HG02840 (cell line): ENCODE results near the gene HSPG2.

ENCODE experiments used
- ATAC-seq: cut with Tn5 transposase; IDR thresholded peaks from one replicate; pipeline ENCODE4 v1.9.1; 2021; ENCODE audit warnings: mild to moderate bottlenecking, moderate library complexity, moderate number of reproducible peaks; ENCODE audit not compliant: unreplicated experiment, low FRiP score

HSPG2 gene

DNA sequence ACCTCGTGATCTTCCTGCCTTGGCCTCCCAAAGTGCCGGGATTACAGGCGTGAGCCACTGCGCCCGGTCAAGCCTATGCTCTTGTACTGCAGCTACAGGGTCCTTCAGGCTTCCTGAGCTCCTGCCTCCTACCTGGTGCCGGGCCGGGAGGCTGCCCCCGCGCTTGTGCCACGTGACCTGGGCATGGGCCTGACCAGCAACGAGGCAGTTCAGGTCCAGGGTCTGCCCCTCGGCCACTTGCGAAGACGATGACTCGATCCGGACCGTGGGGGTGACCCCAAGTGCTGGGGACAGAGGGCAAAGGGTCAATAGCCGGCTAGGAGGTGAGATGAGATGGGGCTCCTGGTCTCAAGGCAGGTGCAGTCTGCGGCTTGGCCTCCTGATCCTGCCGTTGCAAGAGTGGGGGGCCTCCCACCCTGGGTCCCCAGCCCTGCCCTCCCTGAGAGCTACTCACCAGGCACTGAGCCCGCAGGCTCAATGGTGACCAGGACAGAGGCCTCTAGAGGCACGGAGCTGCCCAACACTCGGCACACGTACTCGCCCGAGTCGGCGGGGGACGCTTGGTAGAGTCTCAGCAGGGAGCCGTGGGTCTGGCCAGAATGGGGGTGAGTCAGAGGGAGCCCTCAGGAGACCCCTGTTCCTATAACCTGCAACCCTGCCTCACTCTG lies 87.1 kb downstream of the HSPG2 start:
- ATAC-seq = no peak

DNA sequence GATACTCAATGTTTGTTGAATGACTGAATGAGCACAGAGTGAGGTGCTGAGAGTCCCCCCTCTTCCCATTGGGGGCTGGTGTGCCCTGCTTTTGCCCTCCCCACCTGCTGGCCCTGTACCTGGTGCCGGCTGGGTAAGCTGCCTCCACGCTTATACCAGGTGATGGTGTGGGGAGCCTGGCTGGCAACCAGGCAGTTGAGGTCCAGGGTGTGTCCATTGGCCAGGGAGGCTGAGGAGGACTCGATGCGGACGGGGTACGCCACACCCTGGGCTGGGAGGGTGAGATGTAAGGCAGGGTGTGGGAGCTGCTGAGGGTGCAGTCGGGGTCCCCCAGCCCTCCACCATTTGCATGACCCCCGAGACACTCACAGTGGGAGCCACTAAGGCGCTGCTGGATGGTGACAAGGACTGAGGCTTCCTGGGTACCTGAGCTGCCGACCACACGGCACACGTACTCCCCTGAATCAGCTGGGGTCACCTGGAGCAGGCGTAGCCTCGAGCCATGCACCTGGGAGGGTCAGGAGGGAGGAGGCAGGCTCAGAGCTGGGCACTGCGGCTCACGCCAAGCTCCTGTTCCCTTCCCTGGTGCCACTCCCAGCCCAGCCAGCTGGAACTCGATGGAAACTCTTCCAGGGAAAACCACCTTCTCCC lies 88.5 kb downstream of the HSPG2 start:
- no peak for ATAC-seq

DNA sequence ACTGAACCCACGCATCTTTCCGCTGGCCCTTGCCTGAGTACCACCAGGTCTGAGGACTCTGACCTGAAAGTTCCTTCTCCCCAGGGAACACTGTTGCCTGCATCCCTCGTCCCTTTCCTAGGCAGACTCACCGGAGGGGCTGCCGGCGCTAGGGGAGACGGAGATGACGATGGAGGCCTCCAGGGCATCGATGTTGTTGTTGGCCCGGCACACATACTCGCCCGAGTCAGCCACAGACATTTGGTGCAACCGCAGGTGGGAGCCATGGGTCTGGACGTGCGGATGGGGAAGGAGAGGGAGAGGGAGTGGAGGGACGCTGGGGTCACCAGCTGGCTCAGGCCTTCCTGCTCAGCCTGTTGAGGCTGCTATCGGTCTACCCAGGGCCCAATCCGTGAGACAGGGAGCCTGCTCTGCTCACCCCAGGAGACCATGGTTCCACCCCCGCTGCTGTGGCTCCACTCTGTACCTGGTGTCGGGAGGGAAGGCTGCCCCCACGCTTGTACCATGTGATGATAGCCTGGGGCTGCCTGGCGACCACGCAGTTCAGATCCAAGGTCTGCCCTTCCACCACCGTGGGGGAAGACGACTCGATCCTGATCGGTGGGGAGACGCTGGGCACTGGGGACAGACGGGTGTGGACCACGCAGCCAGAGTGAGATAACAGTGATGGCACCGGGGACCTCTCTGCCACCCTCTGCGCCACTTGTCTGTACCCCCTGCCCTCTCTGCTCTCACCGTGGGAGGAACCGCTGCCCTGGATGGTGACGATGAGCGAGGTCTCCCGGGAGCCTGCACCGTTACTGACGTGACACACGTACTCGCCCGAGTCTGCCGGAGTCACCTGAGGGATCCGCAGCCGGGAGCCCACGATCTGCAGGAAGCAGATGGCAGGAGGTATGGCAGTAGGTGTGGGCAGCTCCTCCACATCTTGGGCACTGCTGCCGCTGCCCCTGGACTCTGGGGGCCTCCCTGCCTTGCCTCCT lies 89.6 kb downstream of the HSPG2 start:
- ATAC-seq = no peak

DNA sequence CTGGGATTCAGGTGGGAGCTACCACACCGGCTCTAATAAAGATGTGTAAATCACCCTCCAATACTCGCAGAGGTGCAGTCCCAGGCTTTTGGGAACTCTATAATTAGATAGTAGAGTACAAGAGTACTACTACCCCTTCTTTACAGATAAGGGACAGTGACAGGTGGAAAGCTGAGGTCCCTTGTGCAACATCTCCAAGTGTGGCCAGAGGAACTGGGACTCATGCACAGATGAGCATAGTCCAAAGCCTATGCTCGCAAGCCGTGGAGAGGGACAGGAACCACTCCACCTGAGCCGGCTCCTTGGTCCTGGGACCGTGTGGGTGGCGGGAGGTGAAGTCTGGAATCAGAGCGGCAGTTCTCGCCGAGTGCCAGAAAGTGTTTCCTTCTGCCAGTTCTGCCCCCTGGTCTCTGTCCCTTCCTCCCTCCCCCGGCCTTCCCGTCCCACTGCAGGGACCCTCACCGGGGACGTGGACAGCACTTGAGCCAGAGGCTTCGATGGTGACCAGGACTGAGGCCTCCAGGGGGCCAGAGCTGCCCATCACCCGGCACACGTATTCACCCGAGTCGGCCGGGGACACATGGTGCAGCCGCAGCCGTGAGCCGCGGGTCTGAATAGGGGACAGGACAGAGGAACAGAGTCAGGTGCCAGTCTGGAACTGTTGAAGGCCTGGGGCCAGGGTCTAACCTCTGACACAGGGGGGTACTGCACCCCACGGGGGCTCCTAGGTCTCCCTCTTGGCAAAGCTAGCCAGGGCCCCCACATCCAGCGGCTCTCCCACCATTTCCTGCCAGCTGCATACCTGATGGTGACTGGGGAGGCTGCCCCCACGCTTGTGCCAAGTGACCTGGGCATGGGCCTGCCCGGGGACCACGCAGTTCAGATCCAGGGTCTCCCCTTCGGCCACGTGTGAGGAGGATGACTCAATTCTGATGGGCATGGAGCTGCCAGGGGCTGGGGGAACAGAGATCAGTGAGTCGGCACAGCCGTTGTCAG lies 91.2 kb downstream of the HSPG2 start:
- no peak for ATAC-seq

DNA sequence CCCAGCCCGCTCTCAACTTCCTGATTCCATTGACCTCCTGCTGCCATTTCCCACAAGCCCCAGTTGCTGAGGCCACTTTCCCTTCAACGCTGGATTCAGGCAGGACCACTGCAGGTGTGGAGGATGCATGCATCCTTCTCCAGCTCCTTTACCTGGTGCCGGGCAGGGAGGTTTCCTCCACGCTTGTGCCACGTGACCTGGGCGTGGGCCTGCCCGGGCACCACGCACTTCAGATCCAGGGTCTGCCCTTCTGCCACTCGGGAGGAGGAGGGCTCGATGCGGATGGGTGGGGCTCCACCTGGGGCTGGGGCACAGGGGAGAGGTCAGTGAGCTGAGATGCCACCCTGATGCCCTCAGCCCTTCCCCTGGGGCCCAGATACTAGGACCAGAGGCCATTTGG lies 93.1 kb downstream of the HSPG2 start:
- ATAC-seq = no peak

DNA sequence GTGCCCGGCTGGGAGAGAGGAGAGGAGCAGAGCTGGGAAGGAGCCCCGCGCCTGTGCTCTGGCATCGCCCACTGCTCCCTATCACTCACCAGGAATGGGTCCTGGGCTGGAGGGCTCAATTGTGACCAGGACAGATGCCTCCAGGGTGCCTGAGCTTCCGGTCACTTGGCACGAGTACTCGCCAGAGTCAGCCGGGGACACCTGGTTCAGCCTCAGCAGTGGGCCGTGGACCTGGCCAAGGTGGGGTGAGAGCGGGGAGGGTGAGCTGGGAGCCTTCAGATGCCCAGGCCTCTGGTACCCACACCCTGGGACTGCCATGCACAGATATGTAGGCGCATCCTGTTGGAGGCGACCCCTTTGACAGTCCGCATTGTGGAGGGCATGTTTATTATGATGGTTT lies 93.9 kb downstream of the HSPG2 start:
- ATAC-seq = no peak

DNA sequence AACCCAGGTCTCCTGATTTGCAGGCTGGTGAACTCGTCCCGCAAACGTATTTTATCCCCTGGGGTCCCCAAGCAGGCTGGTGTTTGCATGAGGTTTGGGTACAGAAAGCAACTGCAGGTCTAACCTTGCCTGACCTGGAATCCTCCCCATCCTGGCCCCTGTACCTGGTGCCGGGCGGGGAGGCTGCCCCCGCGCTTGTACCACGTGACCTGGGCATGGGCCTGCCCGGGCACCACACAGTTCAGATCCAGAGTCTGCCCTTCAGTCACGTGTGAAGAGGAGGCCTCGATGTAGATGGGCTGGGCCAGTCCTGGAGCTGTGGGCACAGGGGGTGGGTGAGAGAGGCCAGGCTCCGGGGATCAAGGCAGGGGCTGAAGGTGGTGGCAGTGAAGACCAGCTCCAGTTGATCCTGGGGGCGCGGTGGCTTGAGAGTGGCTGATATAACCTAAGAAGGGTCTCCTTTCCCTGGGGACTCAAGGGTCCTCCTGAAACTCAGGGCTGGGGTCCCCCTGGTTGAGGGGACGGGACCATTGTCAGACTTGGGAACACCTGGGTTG lies 94.4 kb downstream of the HSPG2 start:
- ATAC-seq = no peak

DNA sequence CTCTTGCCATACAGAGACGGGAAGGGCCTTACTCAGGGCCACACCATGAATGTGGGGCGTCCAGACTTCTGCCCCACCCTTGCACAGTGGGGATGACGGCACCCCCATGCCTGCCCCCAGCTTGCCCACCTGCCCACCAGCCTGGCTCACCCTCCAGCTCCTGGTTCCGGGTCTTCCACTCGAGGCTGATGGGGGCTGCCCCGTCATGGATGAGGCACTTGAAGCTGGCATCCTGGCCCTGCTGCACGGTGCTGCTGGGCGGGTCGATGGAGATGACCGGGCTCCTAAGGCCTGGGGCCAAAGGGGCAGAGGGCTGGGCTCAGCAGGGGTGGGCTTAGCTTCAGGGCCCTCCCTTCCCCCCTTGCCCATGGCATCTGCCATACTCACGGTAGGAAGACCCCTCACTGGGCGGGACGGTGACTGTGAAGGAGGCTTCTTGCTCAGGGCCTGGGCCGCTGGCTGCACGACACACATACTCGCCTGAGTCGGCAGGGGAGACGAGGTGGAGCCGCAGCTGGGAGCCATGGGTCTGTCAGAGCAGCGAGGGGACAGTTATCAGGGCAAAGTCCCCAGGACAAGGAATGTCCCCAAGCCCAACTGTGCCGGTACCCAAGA lies 95.2 kb downstream of the HSPG2 start:
- no peak for ATAC-seq

DNA sequence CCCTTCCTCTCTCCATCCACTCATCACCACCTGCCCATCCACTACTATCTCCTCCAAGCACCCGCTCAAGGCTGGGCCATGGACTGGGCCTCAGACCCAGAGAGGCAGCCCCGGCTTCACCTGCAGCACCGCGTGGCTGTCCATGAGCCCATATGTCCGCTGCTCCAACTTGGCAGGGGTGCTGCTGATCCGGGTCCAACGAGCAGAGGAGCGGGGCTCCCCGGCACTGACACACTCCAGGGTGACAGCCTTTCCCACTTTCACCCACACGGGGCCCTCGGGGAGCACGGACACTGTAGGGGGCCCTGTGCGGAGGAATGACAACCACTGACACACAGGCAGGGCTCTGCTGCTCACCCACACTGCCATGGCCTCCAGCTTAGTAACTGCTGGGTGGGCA lies 96.1 kb downstream of the HSPG2 start:
- ATAC-seq = no peak

DNA sequence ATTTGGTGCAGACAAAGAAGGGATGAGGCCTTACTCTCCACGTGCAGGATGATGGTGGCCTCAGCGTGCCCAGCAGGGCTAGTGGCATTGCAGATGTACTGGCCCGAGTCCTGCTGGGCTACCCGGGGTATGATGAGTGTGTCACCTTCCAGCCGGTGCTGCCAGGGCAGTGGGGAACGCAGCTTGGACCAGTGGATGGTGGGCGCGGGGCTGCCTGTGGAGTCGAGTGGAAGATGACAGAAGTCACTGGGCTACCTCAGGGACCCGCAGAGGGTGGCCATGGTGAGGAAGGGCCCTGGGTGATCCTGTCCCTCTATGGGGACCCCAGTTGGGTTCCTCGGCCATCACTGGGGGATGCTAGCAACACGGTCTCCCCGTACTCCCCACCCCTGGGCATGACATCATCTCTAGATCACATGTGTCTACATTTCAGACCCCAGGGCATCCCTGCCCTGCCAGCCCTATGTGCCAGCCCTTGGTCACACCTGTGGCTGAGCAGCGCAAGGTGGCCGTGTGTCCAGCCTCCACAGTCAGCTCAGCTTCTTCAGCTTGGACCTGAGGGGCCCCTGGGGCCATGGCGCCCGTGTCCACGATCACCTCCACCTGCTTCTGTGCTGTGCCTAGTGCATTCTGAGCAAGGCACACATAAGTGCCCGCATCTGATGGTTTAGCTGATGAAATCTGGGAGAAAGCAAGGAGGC lies 97.6 kb downstream of the HSPG2 start:
- no peak for ATAC-seq

DNA sequence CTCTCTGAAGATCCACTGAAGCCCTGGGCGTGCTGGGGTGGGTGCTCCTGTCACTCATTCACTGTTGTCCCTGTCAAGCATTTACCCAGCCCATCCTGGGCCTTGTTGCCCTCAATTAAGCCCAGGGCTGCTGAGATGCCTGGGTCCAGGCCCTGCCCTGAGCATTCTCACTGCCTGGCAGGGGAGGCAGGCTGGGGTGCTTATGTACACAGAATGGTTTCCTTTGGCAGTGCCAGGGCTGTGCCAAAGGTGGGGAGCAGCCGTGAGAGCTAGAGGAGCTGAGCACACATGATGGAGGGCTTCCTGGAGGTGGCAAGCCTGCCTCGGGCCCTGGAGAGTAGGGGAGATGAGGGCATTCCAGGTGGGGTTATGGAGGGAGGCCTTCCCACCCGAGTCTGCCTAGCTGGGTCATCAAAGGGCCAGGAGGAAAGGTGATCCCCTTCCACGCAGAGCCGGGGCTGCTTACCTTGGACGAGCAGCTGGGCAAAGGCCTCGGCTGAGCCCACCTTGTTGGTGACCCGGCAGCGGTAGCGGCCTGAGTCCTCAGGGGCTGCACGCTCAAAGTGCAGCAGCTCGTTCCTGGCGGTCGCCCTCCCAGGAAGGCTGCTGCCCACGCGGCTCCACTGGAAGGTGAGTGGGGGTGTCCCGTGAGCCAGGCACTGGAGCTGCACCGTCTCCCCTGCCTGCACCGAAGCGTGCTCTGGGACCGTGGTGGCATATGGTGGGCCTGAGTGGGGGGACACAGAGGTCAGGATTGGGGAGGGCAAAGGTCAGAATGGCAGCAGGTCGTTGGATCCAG lies 98.6 kb downstream of the HSPG2 start:
- no peak for ATAC-seq

DNA sequence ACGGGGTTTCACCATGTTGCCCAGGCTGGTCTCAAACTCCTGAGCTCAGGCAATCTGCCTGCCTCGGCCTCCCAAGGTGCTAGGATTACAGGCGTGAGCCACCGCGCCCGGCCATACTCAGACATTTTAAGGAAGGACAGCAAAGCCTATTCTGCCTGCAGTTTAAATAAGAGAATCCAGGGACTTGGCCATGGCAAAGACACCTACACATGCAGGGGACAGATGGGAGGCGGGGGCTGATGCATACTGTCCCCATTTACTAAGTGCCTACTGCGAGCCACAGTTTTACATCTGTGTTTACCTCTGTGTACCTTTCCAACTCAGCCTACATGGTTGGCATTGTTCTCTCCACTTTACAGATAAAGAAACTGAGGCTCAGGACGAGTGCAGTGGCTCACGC lies 99.6 kb downstream of the HSPG2 start:
- no peak for ATAC-seq

DNA sequence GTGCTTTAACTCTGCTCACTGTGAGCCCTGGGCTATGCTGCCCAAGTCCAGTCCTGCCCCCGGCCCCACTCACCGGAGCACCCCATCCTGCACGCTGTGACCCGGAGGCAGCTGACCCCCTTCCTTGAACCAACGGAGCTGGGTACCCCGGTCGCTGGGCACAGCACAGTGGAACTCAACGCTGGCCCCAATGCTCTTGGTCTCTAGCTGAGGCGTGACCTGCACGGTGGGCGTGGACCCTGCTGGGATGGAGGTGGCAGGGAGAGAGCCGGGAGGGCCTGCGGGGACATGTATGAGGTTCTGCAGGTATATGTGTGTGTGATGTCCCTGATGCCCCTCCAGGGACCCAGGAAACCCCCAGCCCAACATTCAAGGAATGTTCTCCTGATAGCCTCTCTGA lies 100.4 kb downstream of the HSPG2 start:
- ATAC-seq = no peak

DNA sequence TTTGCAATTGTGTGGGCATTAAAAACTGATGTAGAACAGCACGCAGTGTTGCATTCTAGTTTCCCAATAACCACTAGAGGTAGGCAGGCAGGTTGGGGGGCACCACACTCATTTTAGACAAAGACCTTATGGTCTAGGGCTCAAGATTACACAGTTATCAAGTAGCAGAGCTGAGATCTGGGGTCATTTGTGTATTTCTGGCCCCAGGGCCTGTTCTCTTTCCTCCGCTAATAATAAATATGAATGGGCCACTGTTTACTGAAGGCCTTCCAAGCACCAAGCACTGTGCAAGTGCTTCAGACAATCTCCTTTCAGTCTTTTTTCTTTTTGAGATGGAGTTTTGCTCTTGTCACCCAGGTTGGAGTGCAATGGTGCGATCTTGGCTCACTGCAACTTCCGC lies 101.1 kb downstream of the HSPG2 start:
- no peak for ATAC-seq

DNA sequence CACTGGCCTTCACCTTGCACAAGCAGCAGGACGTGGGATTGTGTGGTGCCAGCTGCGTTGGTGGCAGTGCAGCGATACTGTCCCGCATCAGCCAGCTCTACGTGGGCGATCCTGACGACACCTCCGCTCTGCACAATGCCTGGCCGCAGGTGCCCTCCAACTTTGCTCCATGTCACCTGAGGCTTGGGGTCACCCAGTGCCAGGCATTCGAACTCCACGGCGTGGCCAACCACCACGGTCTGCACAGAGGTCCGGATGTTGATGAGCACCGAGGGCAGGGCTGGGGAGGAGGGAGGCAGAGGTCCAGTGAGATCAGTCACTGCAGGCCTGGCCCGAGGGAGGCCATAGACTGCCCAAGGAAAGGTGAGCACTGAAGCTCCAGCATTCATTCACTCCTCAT lies 102.4 kb downstream of the HSPG2 start:
- ATAC-seq = no peak

DNA sequence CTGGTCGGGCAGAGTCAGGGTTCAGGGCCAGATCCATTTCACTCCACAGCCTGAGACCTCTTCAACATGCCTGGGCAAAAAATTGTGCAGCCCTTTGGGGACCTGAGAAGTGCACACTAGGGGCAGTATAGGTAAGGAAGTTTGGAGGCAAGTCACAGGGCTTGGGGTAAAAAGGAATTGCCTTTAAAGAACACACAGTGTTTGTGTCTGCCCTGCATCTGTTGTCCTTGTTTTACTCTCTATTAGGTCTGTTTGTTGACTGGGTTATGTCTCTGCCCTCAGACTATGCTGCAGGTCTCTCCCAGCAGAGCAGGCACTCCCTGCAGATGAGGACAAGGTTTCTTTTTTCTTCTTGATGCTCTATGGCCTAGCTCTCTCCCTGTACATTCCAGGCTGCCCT lies 103.0 kb downstream of the HSPG2 start:
- no peak for ATAC-seq

DNA sequence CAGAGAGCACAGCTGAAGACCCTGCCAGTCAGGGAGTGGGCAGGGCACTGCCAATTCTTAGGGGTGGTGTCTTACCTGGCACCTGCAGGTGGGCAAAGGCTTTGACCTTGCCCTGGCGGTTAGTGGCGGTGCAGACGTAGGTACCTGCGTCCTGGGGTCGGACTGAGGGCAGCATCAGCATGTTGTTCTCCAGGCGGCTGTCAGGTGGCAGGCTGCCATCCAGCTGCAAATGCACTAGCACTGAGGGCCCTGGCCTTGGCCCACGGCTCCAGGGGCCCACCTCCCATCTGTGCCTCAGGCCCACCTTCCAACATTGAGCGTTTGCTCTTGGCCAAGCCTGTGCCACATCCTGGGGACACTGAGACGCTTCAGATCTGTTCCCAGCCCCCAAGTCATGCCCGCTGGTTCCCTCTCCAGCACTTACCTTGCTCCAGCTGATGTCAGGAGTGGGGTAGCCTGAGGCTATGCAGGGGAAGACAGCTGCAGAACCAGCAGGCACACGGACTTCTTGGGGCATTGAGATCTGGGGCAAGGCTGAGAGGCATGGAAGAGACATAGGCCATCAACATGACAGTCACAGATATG lies 103.6 kb downstream of the HSPG2 start:
- no peak for ATAC-seq
